Kidney epithelial cell (primary cell): Measurements from ENCODE around the gene IL1RAPL1. TPM values are rescaled to one million over a fixed set of nuclear protein-coding genes. Genes with fewer than 3 reads are reported as not detected.

Experiments used
- DNase-seq: peaks from one replicate; pipeline ENCODE4 v3.0.0-alpha.2; 2010; ENCODE audit warnings: low read depth
- H3K27me3 ChIP-seq: 2 replicates; pipeline ENCODE4 v1.6.0; 2011; ENCODE audit warnings: low read length; ENCODE audit not compliant: control insufficient read depth, insufficient read depth
- H3K36me3 ChIP-seq: 2 replicates; pipeline ENCODE4 v1.5.1; 2011; ENCODE audit warnings: low read length; ENCODE audit not compliant: control insufficient read depth, insufficient read depth
- H3K4me3 ChIP-seq: 2 replicates; pipeline ENCODE4 v1.5.1; 2011; ENCODE audit warnings: low read depth, mild to moderate bottlenecking, control low read depth, low read length
- total RNA-seq: library from RNA; depleted of rRNA; stranded (reverse); fragments of >200 nt; gene quantifications from 2 replicates; pipeline ENCODE4 v1.2.3, GENCODE V29; 2015
- TF ChIP-seq, protein P1 (sequence below): IDR thresholded peaks from 2 replicates; pipeline ENCODE4 v1.5.1; 2011; ENCODE audit warnings: mild to moderate bottlenecking, moderate library complexity, low read length, control low read depth, inconsistent platforms; ENCODE audit not compliant: insufficient read depth, poor library complexity, severe bottlenecking

Gene IL1RAPL1
- total RNA-seq, 1 donor from 2014 or later, result not detected

DNA sequence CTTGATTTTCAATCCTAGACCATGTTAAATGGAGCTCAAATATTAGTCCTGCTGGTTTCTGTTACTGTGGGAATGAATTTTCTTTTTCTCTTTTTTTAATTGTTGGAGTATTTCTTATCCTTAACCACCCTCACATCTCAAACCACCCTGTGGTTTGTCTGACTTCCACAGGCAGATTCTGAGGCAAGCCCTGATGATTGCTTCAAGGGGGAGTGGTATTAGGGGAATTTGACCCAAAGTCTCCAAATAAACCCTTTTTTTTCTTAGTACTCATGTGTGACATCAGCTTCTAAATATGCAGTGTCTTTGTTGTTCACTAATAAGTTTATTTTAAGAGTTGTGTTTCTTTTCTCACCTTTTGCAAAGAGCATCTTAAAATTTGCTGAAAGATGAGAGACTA, 810.3 kb downstream of the IL1RAPL1 start:
- DNase-seq, result no peak
- TF ChIP-seq, protein P1, sequence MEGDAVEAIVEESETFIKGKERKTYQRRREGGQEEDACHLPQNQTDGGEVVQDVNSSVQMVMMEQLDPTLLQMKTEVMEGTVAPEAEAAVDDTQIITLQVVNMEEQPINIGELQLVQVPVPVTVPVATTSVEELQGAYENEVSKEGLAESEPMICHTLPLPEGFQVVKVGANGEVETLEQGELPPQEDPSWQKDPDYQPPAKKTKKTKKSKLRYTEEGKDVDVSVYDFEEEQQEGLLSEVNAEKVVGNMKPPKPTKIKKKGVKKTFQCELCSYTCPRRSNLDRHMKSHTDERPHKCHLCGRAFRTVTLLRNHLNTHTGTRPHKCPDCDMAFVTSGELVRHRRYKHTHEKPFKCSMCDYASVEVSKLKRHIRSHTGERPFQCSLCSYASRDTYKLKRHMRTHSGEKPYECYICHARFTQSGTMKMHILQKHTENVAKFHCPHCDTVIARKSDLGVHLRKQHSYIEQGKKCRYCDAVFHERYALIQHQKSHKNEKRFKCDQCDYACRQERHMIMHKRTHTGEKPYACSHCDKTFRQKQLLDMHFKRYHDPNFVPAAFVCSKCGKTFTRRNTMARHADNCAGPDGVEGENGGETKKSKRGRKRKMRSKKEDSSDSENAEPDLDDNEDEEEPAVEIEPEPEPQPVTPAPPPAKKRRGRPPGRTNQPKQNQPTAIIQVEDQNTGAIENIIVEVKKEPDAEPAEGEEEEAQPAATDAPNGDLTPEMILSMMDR, result no peak
- Histone ChIP-seq H3K4me3 (no peak overlapping the region), H3K36me3 (no peaks in the 10 kb centered on the region), H3K27me3 (no peaks in the 10 kb centered on the region)

DNA sequence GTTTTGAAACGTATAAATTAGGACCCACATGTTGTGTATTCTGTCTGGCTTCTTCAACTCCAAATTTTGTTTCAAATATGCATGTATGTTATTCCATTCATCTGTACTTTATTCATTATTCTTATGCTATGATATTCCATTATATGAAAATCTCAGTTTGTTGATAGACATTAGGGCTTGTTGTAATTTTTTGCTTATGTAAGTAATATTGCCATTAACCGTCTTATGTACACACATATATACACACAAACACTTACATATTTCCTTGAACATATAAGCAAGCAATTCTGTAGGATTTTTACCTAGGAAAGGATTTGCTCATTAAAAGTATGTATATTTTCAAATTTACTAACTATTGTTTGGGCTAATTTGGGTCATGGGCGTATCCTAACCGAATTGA, 820.1 kb downstream of the IL1RAPL1 start:
- DNase-seq, result no peak
- Histone ChIP-seq H3K4me3 (no peak overlapping the region), H3K36me3 (no peaks in the 10 kb centered on the region), H3K27me3 (no peaks in the 10 kb centered on the region)
- TF ChIP-seq, protein P1, result no peak

DNA sequence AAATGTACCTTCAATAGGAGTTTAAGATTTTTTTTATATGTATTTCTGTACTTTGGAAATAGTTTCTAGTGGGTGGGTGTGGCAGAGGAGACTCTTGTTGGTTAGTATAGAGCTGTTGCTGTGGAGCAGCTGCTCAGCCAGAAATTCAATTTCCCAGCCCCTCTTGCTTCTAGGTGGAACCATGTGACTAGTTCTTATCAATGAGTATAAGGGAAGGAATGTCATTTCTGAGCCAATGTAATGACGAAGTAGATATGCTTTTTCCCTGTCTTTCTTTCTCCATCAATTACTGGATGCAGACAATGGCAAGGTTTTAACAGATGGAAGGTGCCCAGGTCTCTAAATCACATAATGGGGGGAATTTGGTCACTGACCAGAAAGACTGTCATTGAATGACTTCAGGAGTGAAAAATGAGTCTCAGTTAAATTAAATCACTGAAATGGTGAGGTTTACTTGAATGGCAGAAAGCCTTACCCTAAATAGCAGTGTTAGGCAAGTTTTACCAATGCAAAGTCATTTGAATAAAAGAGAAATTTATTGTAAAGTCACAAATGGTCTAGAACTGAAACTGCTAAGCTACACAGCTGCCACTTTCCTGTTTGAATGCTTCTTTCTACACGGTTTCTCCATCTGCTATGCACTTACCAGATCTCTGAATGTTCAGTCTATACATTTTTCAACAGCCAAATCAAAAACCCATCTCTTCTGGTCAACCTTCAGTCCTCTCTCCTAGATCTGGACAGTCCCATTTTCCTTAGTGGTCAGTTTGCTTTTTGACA, 832.7 kb downstream of the IL1RAPL1 start:
- DNase-seq, result no peak
- H3K4me3 ChIP-seq, result no peak overlapping the region

DNA sequence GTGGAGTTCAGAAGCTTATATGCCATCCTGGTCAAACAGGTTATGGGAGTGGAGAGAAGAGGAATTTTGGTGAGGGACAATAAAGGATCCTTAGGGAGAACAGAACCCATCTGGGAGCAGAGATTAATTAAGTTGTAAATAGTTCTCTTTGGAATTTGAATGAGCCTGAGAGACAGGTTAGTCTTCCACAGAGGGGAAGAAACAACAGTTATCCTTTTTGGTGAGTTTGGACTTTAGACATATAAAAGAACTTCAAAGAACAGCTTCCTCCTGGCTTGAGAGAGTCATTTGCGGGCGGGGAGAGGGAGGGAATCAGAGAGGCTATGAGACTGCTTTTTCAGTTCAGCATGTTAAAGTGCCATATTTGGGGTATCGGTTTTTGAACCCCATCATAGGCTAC, 834.8 kb downstream of the IL1RAPL1 start:
- no peak for DNase-seq
- H3K27me3 ChIP-seq, result no peaks in the 10 kb centered on the region
- H3K36me3 ChIP-seq, result no peaks in the 10 kb centered on the region
- TF ChIP-seq, protein P1, result no peak
- no peak overlapping the region for H3K4me3 ChIP-seq

More for the DNA sequence above, 832.7 kb downstream of the IL1RAPL1 start:
- Histone ChIP-seq H3K36me3 (no peaks in the 10 kb centered on the region), H3K27me3 (no peaks in the 10 kb centered on the region)
- TF ChIP-seq, protein P1, result no peak

DNA sequence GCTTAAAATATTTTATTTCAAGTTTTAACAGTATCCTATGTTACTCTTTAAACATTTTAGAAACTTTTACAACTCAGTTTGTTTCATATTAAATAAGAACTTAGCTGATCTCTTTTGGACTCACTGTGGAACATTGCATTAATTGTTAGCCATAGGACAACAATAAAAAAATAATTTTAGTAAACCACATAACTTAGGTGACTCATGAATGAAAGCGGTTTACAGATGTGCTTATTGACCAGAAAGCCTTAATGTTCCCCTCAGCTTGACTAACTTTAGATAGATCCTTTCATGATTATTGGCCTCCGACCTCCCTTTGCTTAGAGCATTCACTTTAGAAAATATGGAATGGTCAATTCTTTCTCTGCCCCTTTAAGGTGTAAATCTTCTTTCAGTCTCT, 844.6 kb downstream of the IL1RAPL1 start:
- TF ChIP-seq, protein P1, result no peak
- Histone ChIP-seq H3K36me3 (no peaks in the 10 kb centered on the region), H3K4me3 (no peak overlapping the region), H3K27me3 (no peaks in the 10 kb centered on the region)
- no peak for DNase-seq

DNA sequence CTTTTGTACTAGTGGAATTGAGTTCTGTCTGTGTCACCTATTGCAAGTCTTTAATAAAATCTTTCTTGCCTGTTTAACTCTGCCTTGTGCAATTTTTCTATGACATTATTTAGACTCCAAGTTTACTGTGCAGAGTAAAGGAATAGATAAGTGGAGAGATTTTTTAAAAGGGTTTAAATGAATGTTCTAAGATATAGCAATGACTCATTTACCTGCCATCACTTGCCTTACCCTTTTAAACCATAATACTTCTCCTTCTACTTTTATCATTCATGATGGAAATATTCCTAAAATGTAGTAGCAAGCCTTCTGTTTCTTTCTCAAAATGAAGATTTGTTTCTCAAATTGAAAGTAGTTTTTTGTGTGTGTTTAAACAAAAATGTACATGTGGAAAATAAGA, 845.3 kb downstream of the IL1RAPL1 start:
- no peak for DNase-seq
- no peak overlapping the region for H3K4me3 ChIP-seq
- no peaks in the 10 kb centered on the region for H3K36me3 ChIP-seq
- TF ChIP-seq, protein P1, result no peak
- H3K27me3 ChIP-seq, result no peaks in the 10 kb centered on the region
